Ovary (tissue), 3 donors: Measurements from ENCODE around the gene AMFR.
"Not testable (repeated sequence)": the region's sequence is repeated elsewhere in the genome, so short reads cannot be mapped to it uniquely, and the experiment has no call there.

Source experiments
- CTCF ChIP-seq, 3 donors: fragments of 450-650 bp in 2 of 3; fragments of 200-600 bp in 1 of 3; IDR thresholded peaks; one replicate each; pipeline versions ENCODE4 v1.5.1 to v1.8.0; 2016 to 2022; ENCODE audit warnings: antibody characterized with exemption in 3 of 3, mild to moderate bottlenecking in 1 of 3
- EP300 ChIP-seq: sonication (generic); formaldehyde crosslinking; IDR thresholded peaks from one replicate; pipeline ENCODE4 v1.6.1; 2017; ENCODE audit warnings: antibody characterized with exemption
- POLR2A ChIP-seq: fragments of 450-650 bp; IDR thresholded peaks from one replicate; pipeline ENCODE4 v1.6.1; 2017; ENCODE audit warnings: antibody characterized with exemption, mild to moderate bottlenecking, moderate library complexity
- donor health status: DM: no; HTN: no; CAD: no.

- TF ChIP-seq POLR2A; EP300; CTCF (IDR thresholded peaks at IDR 0.05): not testable (repeated sequence)
Measured at GRCh38 chr16:56375792-56376191, 49.6 kb downstream of the AMFR start.
